HG03039 (cell line): ENCODE measurements around the gene ZNF329.

Experiments used
- ATAC-seq: cut with Tn5 transposase; IDR thresholded peaks from one replicate; pipeline ENCODE4 v1.9.1; 2021; ENCODE audit warnings: mild to moderate bottlenecking, moderate library complexity; ENCODE audit not compliant: unreplicated experiment

The ZNF329 gene

DNA sequence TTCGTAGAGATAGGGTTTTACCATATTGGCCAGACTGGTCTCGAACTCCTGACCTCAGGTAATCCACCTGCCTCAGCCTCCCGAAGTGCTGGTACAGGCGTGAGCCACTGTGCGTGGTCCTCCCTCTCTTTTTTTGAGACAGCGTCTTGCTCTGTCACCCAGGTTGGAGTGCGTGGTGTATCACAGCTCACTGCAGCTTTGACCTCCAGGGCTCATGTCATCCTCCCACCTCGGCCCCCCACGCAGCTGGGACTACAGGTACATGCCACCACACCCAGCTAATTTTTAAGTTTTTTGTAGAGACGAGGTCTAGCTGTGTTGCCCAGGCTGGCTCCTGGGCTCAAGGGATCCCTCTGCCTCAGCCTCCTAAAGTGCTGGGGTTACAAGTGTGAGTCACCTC, 70.8 kb downstream of the ZNF329 start:
- no peak for ATAC-seq
